PC-3 (cell line): ENCODE measurements around the gene UBTF.

Experiments
- EZH2 ChIP-seq: fragments of 300-600 bp; sonication (generic); IDR thresholded peaks from one replicate; pipeline ENCODE4 v1.6.1; 2017; ENCODE audit warnings: antibody characterized with exemption, mild to moderate bottlenecking, low read length; ENCODE audit not compliant: unreplicated experiment
- TF ChIP-seq, protein P1 (sequence below): fragments of 300-600 bp; sonication (generic); conservative IDR thresholded peaks from 2 replicates; pipeline ENCODE4 v1.5.1; 2017; ENCODE audit warnings: antibody characterized with exemption, low read depth, mild to moderate bottlenecking, low read length

DNA sequence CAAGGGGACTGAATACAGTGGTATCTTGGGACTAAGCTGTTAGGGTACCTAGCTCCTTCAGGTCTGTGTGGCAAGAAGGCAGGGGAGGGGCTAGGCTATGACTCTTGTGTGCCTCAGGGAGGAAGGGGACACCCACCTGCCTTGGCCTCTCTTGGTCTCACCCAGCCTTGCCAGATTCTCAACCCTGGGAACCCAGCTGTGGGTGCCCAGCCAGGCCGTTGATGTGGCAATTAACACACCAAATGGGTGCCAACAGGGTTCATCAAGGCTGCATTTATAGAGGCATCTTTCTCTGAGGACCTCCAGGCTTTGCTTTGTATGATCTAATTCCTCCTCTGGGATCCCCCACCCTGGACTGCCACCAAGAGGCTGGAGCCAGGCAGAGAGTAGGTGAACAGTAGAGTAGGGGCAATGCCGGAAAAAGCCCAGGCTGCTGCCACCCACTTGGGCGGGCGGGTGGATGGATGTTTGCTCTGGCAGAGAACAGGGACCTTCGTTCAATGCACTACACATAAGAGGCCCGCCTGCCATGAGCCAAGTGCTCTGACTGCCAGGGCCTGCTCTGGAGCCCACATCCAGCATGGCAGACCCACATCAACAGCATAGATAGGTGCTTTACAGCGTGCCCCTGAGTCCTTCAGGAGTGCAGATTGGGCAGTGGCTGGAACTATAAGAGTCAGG lies 52.2 kb downstream of the UBTF start:
- TF ChIP-seq, protein P1, sequence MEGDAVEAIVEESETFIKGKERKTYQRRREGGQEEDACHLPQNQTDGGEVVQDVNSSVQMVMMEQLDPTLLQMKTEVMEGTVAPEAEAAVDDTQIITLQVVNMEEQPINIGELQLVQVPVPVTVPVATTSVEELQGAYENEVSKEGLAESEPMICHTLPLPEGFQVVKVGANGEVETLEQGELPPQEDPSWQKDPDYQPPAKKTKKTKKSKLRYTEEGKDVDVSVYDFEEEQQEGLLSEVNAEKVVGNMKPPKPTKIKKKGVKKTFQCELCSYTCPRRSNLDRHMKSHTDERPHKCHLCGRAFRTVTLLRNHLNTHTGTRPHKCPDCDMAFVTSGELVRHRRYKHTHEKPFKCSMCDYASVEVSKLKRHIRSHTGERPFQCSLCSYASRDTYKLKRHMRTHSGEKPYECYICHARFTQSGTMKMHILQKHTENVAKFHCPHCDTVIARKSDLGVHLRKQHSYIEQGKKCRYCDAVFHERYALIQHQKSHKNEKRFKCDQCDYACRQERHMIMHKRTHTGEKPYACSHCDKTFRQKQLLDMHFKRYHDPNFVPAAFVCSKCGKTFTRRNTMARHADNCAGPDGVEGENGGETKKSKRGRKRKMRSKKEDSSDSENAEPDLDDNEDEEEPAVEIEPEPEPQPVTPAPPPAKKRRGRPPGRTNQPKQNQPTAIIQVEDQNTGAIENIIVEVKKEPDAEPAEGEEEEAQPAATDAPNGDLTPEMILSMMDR: no peak
- no peak for TF ChIP-seq EZH2
